HepG2 (cell line): Measurements from ENCODE around the gene ZFAND4. TPM values are rescaled to one million over a fixed set of nuclear protein-coding genes. Genes with fewer than 3 reads are reported as not detected.

Experiments used
- ATAD3A ChIP-seq: sonication (generic); formaldehyde crosslinking; IDR thresholded peaks from 2 replicates; pipeline ENCODE4 v1.4.0; 2020; ENCODE audit warnings: missing genetic modification reagents
- BCL6 ChIP-seq: IDR thresholded peaks from 2 replicates; pipeline ENCODE4 v1.6.1; 2016; ENCODE audit warnings: missing genetic modification reagents, missing compliant biosample characterization
- BRCA1 ChIP-seq: sonication (generic); formaldehyde crosslinking; IDR thresholded peaks from 2 replicates; pipeline ENCODE4 v1.4.0; 2020; ENCODE audit warnings: missing genetic modification reagents
- CBX1 ChIP-seq: IDR thresholded peaks from one replicate; pipeline ENCODE4 v1.6.1; 2016; ENCODE audit warnings: antibody characterized with exemption, low read depth
- ETS1 ChIP-seq: sonication (generic); formaldehyde crosslinking; IDR thresholded peaks from 2 replicates; pipeline ENCODE4 v1.4.0; 2020; ENCODE audit warnings: missing genetic modification reagents
- JDP2 ChIP-seq: sonication (generic); formaldehyde crosslinking; IDR thresholded peaks from 2 replicates; pipeline ENCODE4 v1.8.1; 2022; ENCODE audit warnings: missing genetic modification reagents, borderline replicate concordance
- MEIS1 ChIP-seq: sonication (generic); formaldehyde crosslinking; IDR thresholded peaks from 2 replicates; pipeline ENCODE4 v1.9.0; 2021; ENCODE audit warnings: mild to moderate bottlenecking, missing genetic modification reagents, moderate library complexity, borderline replicate concordance
- MTF1 ChIP-seq: sonication (generic); formaldehyde crosslinking; IDR thresholded peaks from 2 replicates; pipeline ENCODE4 v1.5.0; 2020; ENCODE audit warnings: missing genetic modification reagents
- PHB2 ChIP-seq: fragments of 450-650 bp; IDR thresholded peaks from 2 replicates; pipeline ENCODE4 v1.6.1; 2018; ENCODE audit not compliant: partially characterized antibody
- USF2 ChIP-seq, 2 experiments: sonication (generic) in 1 of 2; formaldehyde crosslinking in 1 of 2; IDR thresholded peaks; 2 replicates each; pipeline versions ENCODE4 v1.5.1 to v1.6.1; 2011 to 2020; ENCODE audit warnings: borderline replicate concordance in 1 of 2, low read depth in 1 of 2, low read length in 1 of 2, mild to moderate bottlenecking in 1 of 2, missing genetic modification reagents in 1 of 2, moderate library complexity in 1 of 2
- ZBTB42 ChIP-seq: sonication (generic); formaldehyde crosslinking; IDR thresholded peaks from 2 replicates; pipeline ENCODE4 v1.5.0; 2020; ENCODE audit warnings: mild to moderate bottlenecking, missing genetic modification reagents
- ZMYM2 ChIP-seq: sonication (generic); formaldehyde crosslinking; IDR thresholded peaks from 2 replicates; pipeline ENCODE4 v1.8.0; 2022; ENCODE audit warnings: mild to moderate bottlenecking, missing genetic modification reagents
- ZMYM3 ChIP-seq: sonication (generic); formaldehyde crosslinking; IDR thresholded peaks from 2 replicates; pipeline ENCODE4 v1.5.1; 2020; ENCODE audit warnings: mild to moderate bottlenecking, missing genetic modification reagents
- ZNF136 ChIP-seq: sonication (generic); formaldehyde crosslinking; IDR thresholded peaks from 2 replicates; pipeline ENCODE4 v1.8.1; 2022; ENCODE audit warnings: low read depth, mild to moderate bottlenecking, moderate library complexity, missing genetic modification reagents
- ZNF264 ChIP-seq: sonication (generic); formaldehyde crosslinking; IDR thresholded peaks from 2 replicates; pipeline ENCODE4 v1.4.0; 2020; ENCODE audit warnings: missing genetic modification reagents
- ZNF460 ChIP-seq: sonication (generic); formaldehyde crosslinking; IDR thresholded peaks from 2 replicates; pipeline ENCODE4 v1.5.1; 2020; ENCODE audit warnings: missing genetic modification reagents, mild to moderate bottlenecking, borderline replicate concordance
- ZNF777 ChIP-seq: sonication (generic); formaldehyde crosslinking; IDR thresholded peaks from 2 replicates; pipeline ENCODE4 v1.4.0; 2020; ENCODE audit warnings: missing genetic modification reagents
- ZSCAN29 ChIP-seq: sonication (generic); formaldehyde crosslinking; conservative IDR thresholded peaks from 2 replicates; pipeline ENCODE4 v1.4.0; 2020; ENCODE audit warnings: mild to moderate bottlenecking, missing genetic modification reagents
- ZSCAN5A ChIP-seq: sonication (generic); formaldehyde crosslinking; IDR thresholded peaks from 2 replicates; pipeline ENCODE4 v1.8.0; 2022; ENCODE audit warnings: mild to moderate bottlenecking, missing genetic modification reagents, borderline replicate concordance
- polyA plus RNA-seq, 8 experiments: library from polyadenylated mRNA; depleted of rRNA in 3 of 8; stranded (reverse) in 7 of 8; unstranded in 1 of 8; fragments of >200 nt; fragmentation: Illumina TruSeq in 4 of 8; extraction: Trizol in 4 of 8; gene quantifications; 2 replicates each; pipeline versions ENCODE4 v1.2.1 to v1.2.3, GENCODE V29; 2011 to 2016; ENCODE audit warnings: low read depth in 4 of 8, missing spikeins in 1 of 8, mixed read lengths in 1 of 8; ENCODE audit not compliant: insufficient read depth in 1 of 8
- total RNA-seq, 5 experiments: library from RNA; depleted of rRNA; stranded (reverse); fragments of >200 nt; fragmentation: Illumina TruSeq; extraction: Trizol; gene quantifications; 2 replicates each; pipeline ENCODE4 v1.2.3, GENCODE V29; 2016; ENCODE audit warnings: low read depth in 1 of 5
- TF ChIP-seq, protein P1 (sequence below): sonication (generic); formaldehyde crosslinking; IDR thresholded peaks from 2 replicates; pipeline ENCODE4 v1.5.0; 2020; ENCODE audit warnings: mild to moderate bottlenecking, missing genetic modification reagents, borderline replicate concordance
- TF ChIP-seq, protein P2 (sequence below): sonication (generic); formaldehyde crosslinking; conservative IDR thresholded peaks from 2 replicates; pipeline ENCODE4 v1.4.0; 2020; ENCODE audit warnings: missing genetic modification reagents

ZFAND4 gene
- total and polyA plus RNA-seq, 2 of the 13 experiments (the other 11 are each of a cell fraction or from before 2014, with no cell fraction given) = 2.9 to 9.2 TPM

DNA sequence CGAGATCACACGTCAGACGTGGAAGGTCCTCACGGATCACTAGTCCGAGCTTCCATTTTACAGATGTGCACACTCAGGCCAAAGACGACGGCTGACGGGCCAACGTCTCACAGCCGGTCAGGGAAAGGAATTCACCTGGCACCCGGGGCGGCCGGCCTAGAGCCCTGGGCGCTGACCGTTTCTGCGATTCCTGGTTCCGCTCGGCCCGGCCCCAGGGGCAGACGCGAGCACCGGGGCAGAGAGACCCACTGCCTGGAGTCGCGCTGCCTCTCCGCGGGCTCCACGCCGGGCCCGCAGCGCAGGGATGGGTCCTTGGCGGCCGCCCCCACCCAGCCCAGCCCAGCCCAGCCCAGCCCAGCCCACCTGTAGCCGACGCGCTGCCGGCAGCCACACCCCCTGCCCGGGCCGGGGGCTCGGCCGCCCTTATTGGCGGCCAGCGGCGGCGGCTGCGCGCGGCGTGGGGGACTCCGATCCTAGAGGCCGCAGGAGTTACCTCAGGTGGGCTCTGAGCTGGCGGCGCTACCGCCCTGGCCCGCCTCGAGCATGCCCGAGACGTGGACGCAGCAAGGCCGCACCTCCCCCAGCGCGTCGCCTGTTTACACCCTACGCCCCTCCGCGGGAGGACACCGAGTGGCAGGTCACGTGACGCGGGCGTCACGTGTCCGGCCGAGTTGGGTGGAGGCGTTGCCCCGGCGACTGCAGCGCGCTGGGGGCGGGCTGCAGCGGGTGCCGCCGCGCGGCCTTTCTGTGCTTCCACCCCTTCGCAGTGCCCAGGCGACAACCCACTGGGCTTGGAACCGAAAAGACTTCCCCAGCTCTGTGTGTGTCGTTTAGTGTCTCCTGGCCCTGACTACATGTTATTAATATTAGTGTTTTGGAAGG is 78.1 kb downstream of the ZFAND4 start (continued):
- TF ChIP-seq ZBTB42 (no peak), ZNF136 (no peak), BRCA1 (CRISPR knock-in tag) (no peak), ETS1 (CRISPR knock-in tag) (peak; percentile 90; the same call in 1 of the 2 replicates), PHB2 (no peak), ATAD3A (0 out of 2 replicates have a peak, but pooled peaks have one; percentile 60), MEIS1 (CRISPR knock-in tag) (peak; percentile 83; the same call in 1 of the 2 replicates), ZMYM3 (CRISPR knock-in tag) (peak; percentile 10; the same call in 1 of the 2 replicates), ZNF264 (no peak), BCL6 (CRISPR knock-in tag) (peak; percentile 76), ZNF460 (CRISPR knock-in tag) (no peak), MTF1 (no peak), JDP2 (CRISPR knock-in tag) (no peak), USF2 (IDR thresholded peaks at IDR 0.05; ENCODE audit: low read depth, low read length) (peak; percentile 100), USF2 (CRISPR knock-in tag; IDR thresholded peaks at IDR 0.05; ENCODE audit: borderline replicate concordance) (peak; percentile 98; the same call in 1 of the 2 replicates), ZNF777 (CRISPR knock-in tag) (peak; percentile 68; the same call in 1 of the 2 replicates), CBX1 (peak; percentile 93), ZSCAN5A (no peak), ZMYM2 (CRISPR knock-in tag) (no peak; the same call in 1 of the 2 replicates), ZSCAN29 (CRISPR knock-in tag) (no peak)
- TF ChIP-seq, protein P1, sequence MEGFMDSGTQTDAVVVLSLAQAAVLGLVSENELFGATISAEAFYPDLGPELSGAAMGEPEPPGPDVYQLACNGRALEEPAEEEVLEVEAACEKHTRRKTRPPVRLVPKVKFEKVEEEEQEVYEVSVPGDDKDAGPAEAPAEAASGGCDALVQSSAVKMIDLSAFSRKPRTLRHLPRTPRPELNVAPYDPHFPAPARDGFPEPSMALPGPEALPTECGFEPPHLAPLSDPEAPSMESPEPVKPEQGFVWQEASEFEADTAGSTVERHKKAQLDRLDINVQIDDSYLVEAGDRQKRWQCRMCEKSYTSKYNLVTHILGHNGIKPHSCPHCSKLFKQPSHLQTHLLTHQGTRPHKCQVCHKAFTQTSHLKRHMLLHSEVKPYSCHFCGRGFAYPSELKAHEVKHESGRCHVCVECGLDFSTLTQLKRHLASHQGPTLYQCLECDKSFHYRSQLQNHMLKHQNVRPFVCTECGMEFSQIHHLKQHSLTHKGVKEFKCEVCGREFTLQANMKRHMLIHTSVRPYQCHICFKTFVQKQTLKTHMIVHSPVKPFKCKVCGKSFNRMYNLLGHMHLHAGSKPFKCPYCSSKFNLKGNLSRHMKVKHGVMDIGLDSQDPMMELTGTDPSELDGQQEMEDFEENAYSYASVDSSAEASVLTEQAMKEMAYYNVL (CRISPR knock-in tag) = 0 out of 2 replicates have a peak, but pooled peaks have one; percentile 75
- TF ChIP-seq, protein P2, sequence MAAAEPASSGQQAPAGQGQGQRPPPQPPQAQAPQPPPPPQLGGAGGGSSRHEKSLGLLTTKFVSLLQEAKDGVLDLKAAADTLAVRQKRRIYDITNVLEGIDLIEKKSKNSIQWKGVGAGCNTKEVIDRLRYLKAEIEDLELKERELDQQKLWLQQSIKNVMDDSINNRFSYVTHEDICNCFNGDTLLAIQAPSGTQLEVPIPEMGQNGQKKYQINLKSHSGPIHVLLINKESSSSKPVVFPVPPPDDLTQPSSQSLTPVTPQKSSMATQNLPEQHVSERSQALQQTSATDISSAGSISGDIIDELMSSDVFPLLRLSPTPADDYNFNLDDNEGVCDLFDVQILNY (CRISPR knock-in tag) = peak; percentile 80
